ENCODE data around the gene CHI3L1. TPM values are rescaled to one million over a fixed set of nuclear protein-coding genes. Genes with fewer than 3 reads are reported as not detected.

The CHI3L1 gene
- polyA plus RNA-seq, 1 of the 3 experiments (the other 2 are of a cell fraction) = not detected

GRCh38 chr1:203175237-203175826, 11.2 kb downstream of the CHI3L1 start, which contains the start of gene MYBPH:
MYBPH (minus strand) TSS chr1:203175826; CDS start chr1:203175755, 71 bp downstream.
- no peak for TF ChIP-seq TCF12 (IDR thresholded peaks at IDR 0.05)
- no peak for TF ChIP-seq NRF1 (IDR thresholded peaks at IDR 0.05; ENCODE audit: low read depth, low read length)
- TF ChIP-seq USF1 (IDR thresholded peaks at IDR 0.05; ENCODE audit: borderline replicate concordance, low read depth) = no peak
- no peak for TF ChIP-seq NFIC (IDR thresholded peaks at IDR 0.05; ENCODE audit: borderline replicate concordance)
- TF ChIP-seq JUND (IDR thresholded peaks at IDR 0.05) = no peak
- TF ChIP-seq EZH2phosphoT487 (IDR thresholded peaks at IDR 0.05; ENCODE audit: borderline replicate concordance, low read depth) = no peak
- no peak for TF ChIP-seq CHD2 (IDR thresholded peaks at IDR 0.05; ENCODE audit: low read length, partially characterized antibody)
- no peak for TF ChIP-seq MAX (IDR thresholded peaks at IDR 0.05; ENCODE audit: low read depth)
- no peak for TF ChIP-seq ZBTB33 (IDR thresholded peaks at IDR 0.05; ENCODE audit: borderline replicate concordance, low read depth)
- TF ChIP-seq POLR2AphosphoS5 (IDR thresholded peaks at IDR 0.05; ENCODE audit: low read depth, low read length) = no peak
- TF ChIP-seq USF2 (IDR thresholded peaks at IDR 0.05; ENCODE audit: borderline replicate concordance, low read depth, low read length) = no peak
- no peak for TF ChIP-seq SIN3A (IDR thresholded peaks at IDR 0.05; ENCODE audit: borderline replicate concordance, low read depth, low read length)
- TF ChIP-seq MXI1 (IDR thresholded peaks at IDR 0.05; ENCODE audit: low read depth, low read length) = no peak
- TF ChIP-seq GABPA (IDR thresholded peaks at IDR 0.05; ENCODE audit: low read depth) = no peak
- no peak for TF ChIP-seq TAF1 (IDR thresholded peaks at IDR 0.05; ENCODE audit: borderline replicate concordance, low read depth, low read length)
- TF ChIP-seq IRF3 (IDR thresholded peaks at IDR 0.05; ENCODE audit: low read depth, low read length) = no peak
- no peak for TF ChIP-seq PBX3 (IDR thresholded peaks at IDR 0.05)
- TF ChIP-seq EP300 (IDR thresholded peaks at IDR 0.05; ENCODE audit: borderline replicate concordance in 1 of 2, low read depth in 1 of 2, low read length in 1 of 2) = no peak
- TF ChIP-seq ELF1 (IDR thresholded peaks at IDR 0.05) = no peak
- ChIA-PET CTCF (interaction anchor here (0.7 to 2.9 kb wide), 6 partner anchors 30 to 136 kb away, joined by 3 to 17 read pairs (median 6); partner anchors contain the start of gene ADORA1), POLR2A (no interaction called here)
- Histone ChIP-seq H3K9ac (no peak within 1 kb of the TSS), H3K27me3 (ENCODE audit: insufficient read depth) (no peaks in the 10 kb centered on the region), H3K27ac (ENCODE audit: low read depth in 2 of 2, low read length in 1 of 2) (no peak within 1 kb of the TSS), H3K4me1 (ENCODE audit: control insufficient read depth in 1 of 2, insufficient read depth in 2 of 2, low read depth in 1 of 2, low read length in 1 of 2) (peaks cover 17 to 20% of the 10 kb centered on the region in 2 experiments; a peak in 2 of 4 replicates), H4K20me1 (ENCODE audit: insufficient read depth) (no peaks in the 10 kb centered on the region), H3K79me2 (ENCODE audit: insufficient read depth) (no peaks in the 10 kb centered on the region), H3F3A (replicated peaks; ENCODE audit: insufficient read depth) (no peaks in the 10 kb centered on the region), H3K4me2 (no peak within 1 kb of the TSS), H3K9me3 (no peaks in the 10 kb centered on the region), H3K36me3 (replicated peaks in 1 of 2; ENCODE audit: control insufficient read depth in 1 of 2, insufficient read depth in 2 of 2, low read length in 1 of 2) (no peaks in the 10 kb centered on the region), H3K9me2 (no peaks in the 10 kb centered on the region), H2AFZ (ENCODE audit: low read depth) (no peak within 1 kb of the TSS), H3K4me3 (ENCODE audit: low read depth in 2 of 2, low read length in 1 of 2) (no peak within 1 kb of the TSS)
- DNase-seq = no peak
- whole genome bisulfite sequencing (ENCODE audit: low lambda C conversion rate) = 74% methylated on average over 4 of the region's 5 CpGs

All from SK-N-SH (cell line).